Effector CD4-positive, alpha-beta T cell (primary cell): ENCODE measurements around the gene DNAH8.
A peak's percentile ranks its signal among the peaks of the same experiment; 100 is the strongest.

ENCODE experiments used
- DNase-seq: peaks from one replicate; pipeline ENCODE4 v3.0.0-alpha.2; 2020

DNAH8 gene

DNA sequence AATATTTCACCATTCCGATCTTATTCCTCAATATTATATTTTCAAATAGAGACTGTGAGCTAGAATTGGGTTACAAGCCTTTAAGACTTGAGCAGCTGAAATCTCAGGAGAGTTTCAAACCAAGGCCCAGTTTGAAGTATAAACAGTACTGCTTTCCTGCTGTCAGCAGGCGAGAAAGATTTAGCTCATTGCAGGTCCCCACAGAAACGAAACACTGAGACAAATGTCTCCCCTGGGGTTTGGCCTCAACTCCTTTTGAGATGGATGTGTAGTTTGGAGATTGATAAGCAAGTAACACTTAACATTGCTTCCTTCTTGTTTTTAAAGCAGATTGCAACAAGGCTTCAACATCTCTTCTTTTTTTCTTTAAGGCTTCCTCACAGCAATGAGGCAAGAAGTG is 311.1 kb downstream of the DNAH8 start:
- no peak for DNase-seq

DNA sequence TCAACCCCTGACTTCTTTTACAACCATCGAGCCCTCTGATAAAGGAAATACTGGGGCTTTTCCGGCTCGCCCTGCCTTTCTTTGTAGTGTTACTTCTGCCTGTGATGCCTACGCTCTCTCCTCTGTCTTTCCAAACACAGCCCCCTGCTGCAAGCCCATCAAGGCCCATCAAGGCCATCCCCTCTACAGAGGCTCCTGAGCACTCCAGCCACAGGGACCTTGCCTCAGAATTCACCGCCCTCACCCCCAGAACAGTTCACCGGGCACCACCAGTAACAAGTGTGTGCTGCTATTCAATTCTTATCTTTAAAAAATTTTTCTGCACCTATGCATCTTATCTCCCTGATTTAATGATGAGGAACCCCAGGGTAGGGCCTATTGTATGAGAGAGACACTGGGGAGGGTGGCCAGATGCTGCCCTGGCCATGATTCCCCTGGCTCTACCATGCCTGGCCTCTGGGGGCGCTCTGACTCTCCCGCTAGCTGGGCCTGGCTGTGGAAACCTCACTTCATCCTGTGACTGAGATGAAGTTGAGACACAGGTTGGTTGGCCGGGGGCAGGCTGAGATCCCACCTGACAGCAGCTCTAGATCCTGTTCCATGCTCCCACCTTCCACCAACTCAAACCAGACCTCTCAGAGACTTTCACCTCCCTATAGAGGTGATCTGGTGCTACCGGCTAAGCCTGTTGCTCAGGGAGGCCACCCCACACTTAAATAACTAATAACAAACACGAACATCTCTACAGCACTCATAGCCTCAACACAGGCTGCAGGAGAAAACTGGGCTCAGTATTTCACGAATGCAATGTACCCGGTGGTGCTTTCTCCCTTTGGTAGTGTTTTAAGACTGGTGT is 314.3 kb downstream of the DNAH8 start:
- peak; percentile 16 for DNase-seq

DNA sequence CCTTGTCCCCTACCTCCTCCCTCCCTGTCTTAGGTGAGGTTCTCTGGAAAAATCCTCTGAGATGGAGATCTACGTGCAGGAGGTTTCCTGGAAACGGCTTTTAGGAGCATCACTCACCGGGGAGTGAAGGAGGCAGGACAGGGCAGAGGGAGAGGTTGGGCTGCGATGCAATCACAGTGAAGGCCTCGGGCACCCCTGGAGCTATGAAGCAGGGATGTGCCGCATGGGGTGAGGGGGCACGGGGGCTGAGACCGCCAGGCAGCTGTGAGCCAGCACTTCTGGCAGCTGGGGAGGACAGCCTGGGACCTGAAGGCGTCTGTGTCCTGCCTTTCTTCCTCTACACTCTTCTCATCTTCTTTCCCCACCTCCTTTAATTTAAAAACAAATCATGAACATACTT is 320.6 kb downstream of the DNAH8 start:
- no peak for DNase-seq

DNA sequence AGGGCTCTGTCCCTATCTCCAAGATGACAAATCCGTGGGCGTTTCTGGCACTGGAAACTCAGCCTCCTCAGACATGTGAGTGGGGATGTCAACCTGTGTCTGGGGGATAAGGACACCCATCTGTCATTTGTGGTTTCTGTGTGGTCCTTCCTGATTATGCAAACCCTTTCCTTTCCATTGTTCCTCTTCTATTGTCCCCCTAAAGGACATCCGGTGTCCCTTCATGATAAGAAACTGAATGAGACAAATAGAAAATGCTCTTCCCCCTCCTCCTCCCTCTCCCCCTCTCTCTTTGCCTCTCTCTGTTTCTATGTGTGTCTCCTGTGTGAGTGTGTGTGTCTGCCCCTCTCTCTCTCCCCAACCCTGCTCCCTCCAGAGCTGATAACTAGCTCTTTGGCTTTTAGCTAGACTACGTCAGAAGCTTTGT is 322.0 kb downstream of the DNAH8 start:
- DNase-seq: no peak

DNA sequence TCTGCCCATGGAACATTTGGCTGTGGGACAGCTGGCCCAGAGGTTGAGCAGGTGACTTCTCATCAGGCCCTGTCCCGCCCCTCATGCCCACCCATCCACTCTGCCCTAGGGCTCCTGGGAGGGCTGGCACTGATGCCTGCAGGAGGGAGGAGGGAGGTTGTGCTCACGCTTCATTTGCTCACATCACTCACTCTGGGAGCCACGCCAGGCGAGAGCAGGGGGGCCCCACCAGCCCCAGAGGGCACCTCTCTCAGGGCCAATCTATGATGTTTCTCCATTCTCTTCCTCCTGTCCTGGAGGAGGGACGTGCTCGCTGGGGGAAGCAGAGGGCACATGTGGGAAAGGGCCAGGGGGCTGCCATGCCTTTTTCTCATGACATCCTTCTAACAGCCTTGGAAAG is 322.6 kb downstream of the DNAH8 start:
- DNase-seq: no peak

DNA sequence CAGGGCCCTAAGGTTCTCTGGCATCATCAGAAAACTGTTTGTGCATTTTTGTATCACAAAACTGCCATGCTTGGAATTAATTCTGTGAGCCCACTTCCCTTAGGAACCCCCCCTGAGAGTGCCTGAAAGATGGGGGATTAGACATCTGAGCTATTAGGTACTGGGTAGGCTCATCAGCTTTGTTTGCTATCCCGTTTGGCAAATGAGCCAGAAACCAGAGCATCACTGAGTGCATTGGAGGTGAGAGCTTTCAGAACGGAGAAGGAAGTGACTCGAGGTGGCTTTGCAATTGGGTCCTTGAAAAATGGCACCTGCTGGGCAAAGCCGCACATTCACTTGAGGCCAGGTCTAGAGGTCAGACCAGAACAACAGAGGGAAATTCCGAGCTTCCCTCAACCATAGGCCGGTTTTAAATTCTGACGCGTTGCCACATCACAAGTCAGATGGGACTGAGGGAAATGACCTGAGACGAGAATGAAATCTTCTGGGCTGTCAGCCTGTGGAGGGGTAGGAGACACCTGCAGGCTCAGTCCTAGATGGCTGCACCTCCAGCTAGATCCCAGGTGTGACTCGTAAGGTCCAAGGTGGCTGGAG is 325.1 kb downstream of the DNAH8 start:
- no peak for DNase-seq

DNA sequence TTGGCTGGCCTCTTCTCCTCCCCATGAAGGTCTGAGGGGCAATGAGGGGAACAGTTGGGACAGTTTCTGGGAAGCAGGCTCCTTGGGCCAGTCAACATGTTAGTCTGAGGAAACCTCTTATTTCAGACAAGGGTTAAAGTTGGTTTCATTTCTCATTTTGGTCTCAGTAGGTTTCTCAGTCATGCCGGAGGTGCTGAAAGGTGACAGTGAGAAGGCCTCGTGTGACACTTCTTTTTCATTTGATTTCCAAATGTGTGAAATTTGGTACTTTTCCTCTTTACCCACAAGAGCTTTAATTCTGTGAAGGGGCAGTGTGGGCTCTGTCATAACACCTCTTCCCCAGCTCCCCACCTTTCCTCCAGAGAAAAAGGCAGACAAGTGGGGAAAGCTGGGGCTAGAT is 326.0 kb downstream of the DNAH8 start:
- DNase-seq: no peak

DNA sequence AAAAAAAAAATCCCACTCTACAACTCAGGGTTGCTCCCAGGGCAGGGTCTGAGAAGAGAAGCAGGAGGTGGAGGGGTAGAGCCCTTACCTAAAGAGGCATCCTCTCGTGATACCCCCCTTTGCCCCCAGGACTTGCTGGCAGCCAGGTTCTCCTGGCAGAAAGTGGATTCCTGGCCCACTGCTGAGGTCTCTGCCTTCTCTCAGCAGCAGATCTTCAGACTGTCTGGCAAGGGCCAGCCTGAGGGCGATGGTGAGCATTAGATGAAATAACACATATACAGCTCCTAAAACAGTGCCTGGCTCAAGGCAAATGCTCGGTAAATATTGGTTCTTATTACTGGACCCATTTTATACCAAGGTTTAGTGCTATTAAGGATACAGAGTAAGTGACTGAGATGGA is 328.7 kb downstream of the DNAH8 start:
- DNase-seq: no peak

DNA sequence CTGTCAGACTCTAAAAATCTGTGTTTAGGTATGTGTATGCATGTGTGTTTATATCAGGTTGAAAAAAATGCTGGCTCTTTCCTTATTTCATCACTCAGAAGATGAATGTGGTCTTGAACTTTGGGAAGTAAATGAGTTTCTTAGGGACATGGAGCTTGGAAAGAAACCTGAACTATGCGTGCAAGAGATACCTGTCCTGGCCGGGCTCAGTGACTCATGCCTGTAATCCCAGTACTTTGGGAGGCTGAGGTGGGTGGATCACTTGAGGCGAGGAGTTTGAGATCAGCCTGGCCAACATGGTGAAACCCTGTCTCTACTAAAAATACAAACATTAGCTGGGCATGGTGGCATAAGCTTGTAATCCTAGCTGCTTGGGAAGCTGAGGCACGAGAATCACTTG is 329.1 kb downstream of the DNAH8 start:
- no peak for DNase-seq

DNA sequence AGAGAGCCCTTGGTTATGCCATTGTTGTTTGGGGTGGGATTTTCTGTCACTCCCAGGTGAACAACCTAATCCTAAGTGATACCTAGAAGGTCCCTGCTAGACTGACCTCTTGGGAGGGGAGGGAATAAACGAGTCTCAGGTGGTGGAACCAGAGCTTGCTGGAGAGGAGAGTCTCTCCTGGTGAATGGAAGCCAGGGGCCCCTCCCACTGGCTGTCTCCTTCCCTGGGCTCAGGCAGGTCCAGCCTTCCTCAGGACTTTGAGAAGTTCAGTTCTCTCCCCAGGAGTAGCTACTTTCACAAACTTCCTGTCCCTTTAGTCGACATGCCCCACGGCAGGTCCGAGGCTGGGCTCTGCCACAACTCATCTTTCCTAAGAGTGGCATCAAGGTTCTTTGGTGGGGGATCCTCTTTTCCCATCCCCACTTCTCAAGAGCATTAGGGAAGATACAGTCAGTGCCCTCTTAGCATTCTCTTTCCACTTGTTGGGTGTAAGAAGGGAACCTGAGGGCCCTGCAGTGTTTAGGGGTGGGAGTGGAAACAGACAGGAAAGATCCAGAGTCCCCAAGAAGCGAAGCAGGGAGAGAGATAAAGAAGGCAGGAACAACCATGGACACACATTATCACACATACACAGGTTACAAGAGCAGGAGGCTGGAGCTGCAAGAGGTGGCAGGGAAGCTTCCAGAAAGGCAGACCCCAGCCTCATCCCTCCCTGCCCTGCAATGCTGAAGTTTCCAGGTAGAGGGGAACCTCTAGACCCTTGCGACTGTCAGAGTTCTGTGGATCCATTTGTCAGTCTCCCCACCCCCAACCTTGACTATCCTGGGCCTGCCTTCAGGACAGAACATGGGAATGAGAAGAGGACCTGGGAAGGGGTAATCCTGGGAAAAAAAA is 332.6 kb downstream of the DNAH8 start:
- no peak for DNase-seq

DNA sequence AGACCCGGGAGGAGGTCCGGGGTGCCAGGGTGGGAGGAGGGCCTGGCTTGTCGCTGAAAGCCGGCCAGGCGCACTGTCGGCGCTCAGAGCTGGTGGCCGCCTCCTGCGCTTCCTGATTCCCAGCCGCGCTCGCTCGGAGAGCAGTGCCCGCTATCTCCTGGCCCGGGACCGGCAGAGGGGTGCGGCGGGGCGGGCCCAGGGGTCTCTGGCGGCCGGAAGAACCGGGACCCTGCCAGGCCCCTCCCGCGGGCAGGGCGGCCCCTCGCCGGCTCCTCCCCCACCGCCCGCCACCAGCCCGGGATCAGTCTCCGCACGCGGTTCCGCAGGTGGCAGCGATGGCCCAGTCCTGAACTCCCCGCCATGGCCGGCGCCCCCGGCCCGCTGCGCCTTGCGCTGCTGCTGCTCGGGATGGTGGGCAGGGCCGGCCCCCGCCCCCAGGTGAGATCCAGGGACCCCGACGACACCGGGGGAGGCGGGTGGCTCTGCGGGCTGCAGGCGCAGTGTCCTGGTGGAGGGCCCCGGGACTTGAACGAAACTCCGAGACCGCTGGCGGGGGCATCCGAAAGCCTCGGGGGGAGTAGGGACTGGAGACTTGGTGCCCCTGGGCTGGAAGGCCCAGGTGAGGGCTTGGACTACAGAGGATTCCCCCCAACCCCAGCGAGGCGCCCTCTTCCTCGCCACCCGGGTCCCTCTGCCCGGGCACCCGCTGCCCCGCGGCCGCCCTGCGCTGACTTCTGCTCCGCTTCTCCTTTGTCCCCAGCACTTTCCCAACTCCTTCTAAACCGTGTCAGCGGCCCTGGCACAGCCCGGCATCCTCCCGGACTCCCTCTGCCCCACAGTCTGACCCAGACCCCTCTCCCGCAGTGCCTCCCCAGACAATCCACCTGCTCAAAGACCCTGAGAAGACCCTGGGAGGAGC is 333.6 kb downstream of the DNAH8 start, which contains the start of gene GLP1R:
Gene GLP1R (plus strand): TSS at position 301 of the 919 bp plus-strand sequence. CDS start 60 bp downstream, at position 361.
- no peak for DNase-seq

DNA sequence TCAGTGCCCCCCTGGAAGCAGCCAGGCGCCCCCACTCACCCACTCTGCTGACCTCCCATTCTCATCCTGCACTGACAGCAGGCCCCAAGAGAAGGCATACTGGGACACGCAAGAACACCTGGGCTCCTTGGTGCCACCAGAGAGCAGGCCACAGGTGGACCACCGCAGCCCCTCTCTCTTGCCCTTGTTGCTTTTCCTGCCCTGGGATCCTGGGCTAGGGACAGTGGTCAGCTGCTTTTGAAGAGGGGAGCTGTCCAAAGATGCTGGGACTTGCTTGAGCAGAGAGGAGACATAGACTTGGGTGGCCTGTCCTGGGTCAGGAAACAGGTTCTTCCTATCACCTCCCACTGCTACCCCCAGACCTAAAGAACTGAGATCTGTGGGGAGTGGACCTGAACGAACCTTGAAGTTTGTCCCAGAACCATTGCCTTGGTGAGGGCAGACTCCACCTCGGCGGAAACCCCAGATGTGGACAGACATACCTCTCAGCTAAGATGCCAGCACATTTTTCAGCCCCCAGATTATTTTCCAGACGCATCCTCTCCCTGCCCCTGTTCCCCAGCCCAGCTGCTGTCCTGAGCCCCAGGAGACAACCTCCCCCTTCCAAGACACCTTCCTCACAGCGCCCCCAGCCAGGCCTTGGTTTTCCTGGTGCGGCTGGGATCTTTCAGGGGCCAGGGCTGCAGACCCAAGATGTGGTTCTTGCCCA is 334.6 kb downstream of the DNAH8 start:
- DNase-seq: no peak

DNA sequence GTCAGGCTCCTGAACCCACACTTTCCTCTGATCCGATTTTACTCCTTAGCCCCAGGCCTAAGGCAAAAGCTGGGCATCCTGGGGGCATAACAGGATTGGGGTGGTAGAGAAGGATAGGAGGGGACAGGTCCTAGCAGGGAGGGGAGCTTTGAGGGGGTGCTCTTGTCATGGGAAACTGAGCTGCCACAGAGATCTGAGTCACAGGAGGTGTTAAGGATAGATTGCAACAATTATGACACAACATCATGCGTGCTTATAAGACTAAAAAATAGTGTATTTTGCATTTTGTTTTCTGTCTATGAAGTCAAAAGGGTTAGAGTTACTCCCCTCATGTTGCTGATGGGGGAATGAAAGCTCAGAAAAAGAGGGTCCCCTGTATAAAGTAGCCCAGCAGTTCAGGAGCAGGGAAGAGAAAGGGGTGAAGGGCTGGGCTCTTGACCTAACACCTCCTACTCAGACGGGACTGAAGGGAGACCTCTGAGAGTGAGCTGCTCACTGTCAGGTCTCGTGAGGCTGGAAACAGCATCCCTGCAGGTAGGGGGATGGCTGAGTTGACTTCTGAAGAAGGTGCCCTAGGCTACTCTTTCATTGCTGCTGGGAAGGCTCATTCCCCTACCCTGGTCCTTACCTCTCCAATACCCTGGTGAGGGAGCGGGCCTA is 335.5 kb downstream of the DNAH8 start:
- no peak for DNase-seq

DNA sequence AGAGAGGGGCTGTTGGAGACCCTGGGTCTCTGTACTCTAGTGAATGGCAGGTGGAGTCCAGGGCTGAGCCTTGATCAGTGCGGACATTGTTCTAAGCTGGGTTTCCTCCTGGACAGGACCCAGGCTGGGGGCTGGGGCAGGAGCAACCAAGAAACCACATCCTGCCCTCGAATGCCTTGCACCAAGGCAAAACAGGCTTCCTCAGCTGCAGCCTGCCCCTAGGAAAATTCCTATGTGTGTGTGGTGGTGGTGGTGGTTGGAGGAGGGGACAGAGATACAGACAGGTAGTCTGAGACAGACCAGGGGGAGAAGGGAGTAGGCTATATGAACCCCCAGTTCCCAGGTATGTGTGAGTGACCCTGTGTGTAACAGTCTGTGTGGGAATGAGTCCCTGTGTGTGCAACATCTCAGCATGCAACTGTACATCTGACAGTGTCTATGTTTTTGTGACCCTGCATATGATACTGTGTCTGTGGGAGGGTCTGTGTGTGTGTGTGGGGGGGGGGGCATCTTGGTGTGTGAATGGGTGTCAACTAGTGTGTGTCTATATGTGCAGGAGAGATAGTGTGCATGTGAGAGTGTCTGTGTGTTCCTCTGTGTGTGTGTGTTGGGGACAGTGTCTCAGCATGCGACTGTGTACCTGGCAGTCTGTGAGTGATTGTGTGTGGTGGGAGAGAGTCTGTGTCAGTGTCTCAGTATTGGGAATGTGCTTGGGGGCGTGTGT is 336.4 kb downstream of the DNAH8 start:
- DNase-seq: no peak

DNA sequence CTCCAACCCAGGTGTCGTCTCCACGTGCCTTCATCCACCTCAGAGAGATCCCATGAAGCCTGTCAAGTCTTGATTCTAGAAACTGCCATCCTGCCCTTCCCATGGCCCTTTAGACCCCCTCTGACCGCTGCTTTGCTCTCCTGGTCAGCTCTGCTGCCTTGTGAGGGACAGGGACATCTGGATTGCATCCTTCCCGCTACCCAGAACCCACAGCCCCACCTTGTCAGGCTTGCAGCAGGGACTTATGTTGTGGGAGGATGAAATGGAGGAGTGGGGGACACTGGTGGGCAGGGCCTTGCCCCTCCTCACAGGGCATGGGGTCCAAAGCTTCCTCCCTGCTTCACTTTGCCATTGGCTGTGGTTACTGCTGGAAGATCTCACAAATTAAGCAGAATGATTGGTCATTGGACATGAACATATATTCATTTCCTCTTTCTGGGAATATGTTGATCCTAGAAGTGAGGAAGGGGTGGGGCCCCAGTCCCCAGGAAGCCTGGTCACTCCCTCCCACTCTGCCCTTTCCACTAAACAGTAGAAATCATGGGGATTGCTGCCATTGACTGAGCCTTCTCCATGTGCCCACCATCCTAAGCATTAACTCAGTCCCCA is 338.0 kb downstream of the DNAH8 start:
- DNase-seq: no peak

DNA sequence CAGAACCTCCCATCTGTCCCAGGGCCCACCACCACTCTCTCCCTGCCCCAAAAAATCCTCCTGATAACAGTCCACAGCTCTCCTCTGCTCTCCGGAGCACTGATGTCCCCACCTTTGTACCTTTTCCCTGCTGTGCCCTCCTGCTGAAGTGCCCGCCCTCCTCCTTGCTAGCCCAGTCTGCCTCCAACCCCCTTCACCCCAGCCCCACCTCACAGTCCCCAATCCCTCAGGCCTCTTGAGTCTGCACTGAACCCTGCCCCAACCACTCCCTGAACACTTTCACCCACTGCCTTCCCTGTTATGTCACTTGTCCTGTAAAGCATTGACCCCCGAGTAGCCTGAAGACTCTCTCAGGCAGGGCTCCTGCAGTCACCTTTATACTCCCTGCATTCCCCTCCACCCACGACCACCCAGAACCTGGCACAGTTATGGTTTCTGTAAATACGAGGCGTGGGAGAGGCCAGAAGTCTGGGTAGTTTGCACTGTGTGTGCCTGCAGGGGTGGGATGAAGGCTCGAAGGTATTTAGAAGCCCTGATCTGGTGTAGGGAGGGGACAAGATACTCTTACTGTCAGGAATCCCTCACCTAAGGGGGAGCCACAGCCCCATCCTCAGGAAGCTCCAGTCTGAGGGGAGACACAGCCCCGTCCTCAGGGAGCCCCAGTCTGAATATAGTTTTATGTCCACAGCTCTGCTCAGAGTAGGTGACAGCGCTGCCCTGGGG is 338.9 kb downstream of the DNAH8 start:
- no peak for DNase-seq

DNA sequence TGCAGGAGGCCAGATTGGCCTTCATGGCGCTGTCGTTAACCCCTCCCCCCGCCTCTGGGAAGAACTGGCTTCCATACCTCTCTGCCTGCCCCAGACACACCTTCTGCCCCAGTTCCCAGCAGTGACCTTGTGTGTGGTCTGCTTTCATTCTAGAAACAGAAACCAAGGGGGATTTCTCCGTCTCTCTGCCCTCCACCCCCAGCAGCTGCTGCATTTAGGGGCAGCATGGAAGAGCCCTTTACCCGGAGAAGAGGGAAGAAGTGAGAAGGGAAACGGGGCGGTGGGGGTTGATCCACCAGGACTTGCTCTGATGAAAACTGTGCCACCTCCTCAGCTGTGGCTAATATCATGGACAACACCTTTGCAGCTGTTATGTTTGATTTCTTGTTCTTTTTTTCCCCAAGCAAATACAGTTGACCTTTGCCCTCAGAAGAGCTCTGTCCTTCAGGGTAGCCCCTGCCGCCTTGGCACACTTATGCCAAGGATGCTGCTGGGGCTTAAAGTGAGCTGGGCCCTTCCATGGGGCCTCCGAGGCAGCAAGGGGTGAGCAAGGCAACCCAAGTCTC is 339.5 kb downstream of the DNAH8 start:
- no peak for DNase-seq

DNA sequence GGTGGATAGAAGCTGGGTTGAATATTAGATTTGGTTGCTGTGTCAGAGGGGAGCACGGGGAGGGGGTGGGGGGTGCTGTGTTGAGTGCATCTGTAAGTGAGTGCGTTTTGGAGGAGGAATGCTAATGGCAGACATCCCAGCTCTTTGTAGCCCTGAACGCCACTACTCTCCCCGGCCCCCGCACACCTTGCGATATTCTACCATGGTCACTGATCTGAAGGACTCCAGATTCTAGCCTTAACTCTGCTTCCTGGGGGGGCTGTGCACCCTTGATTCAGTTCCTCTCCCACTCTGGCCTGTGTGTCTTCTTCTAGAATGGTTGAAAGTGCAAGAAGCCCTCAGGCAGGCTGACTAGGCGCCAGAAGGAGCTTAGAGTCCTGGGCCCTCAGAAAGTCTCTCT is 340.6 kb downstream of the DNAH8 start:
- DNase-seq: no peak

DNA sequence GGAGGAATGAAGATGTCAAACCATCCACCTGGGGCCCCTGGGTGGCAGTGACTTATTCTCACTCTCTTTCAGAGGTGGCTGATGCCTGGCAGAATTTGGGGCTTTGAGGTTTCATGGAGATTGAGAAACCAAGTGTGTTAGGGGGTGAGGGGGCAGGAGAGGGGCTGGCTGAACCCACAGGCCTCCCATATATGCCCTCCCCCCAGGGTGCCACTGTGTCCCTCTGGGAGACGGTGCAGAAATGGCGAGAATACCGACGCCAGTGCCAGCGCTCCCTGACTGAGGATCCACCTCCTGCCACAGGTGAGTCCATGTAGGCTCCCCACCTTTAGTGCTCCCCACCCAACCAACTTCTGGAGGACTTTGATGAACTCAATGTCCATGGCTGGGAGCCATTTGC is 341.1 kb downstream of the DNAH8 start:
- DNase-seq: no peak
